GM12878 (cell line): ENCODE results near the gene WSCD1. TPM values are rescaled to one million over a fixed set of nuclear protein-coding genes. Genes with fewer than 3 reads are reported as not detected.

Source experiments
- ATAC-seq: fragments of 200-7000 bp; cut with Tn5 transposase; 3 replicates; pipeline ENCODE4 v1.9.1; 2020; ENCODE audit warnings: mild to moderate bottlenecking, moderate library complexity
- BruUV-seq: library from RNA; stranded (reverse); fragments of 400-500 nt; replicated peaks from 2 replicates; lab custom pipeline; 2021; lab: Mats Ljungman, UMichigan
- CTCF ChIA-PET: fragments of 300-600 bp; sonication (Branson Sonifier 250); formaldehyde crosslinking; extraction: SDS; loops from one replicate; lab custom pipeline; 2021; ENCODE audit warnings: inconsistent platforms; lab: Yijun Ruan, JAX
- POLR2A ChIA-PET: fragments of 350-600 bp; formaldehyde crosslinking; extraction: SDS; loops from one replicate; lab custom pipeline; 2021; ENCODE audit warnings: inconsistent platforms; lab: Charles Lee
- RAD21 ChIA-PET: fragments of 300-600 bp; sonication (Branson Sonifier 250); formaldehyde crosslinking; loops from one replicate; lab custom pipeline; 2023; ENCODE audit warnings: antibody characterized with exemption; ENCODE audit not compliant: unreplicated experiment; lab: Charles Lee
- SMC1A ChIA-PET: fragments of 300-600 bp; sonication (Branson Sonifier 250); formaldehyde crosslinking; loops from one replicate; lab custom pipeline; 2023; ENCODE audit not compliant: unreplicated experiment, uncharacterized antibody; lab: Charles Lee
- DNase-seq: peaks from one replicate; pipeline ENCODE4 v3.0.0-alpha.2; 2011; ENCODE audit warnings: low read depth, low spot score
- FAIRE-seq: peaks from 3 replicates; lab custom pipeline; 2011; peaks lifted over from hg19 to GRCh38; lab: Jason Lieb, UNC
- H2AFZ ChIP-seq: 2 replicates; pipeline ENCODE4 v1.6.0; 2011; ENCODE audit warnings: low read depth, low read length, control low read depth; ENCODE audit not compliant: control insufficient read depth
- H3K27ac ChIP-seq: 2 replicates; pipeline ENCODE4 v1.5.1; 2011; ENCODE audit warnings: control low read depth; ENCODE audit not compliant: control insufficient read depth, insufficient read depth
- H3K27me3 ChIP-seq, 2 experiments: replicated peaks in 1 of 2; 2 replicates each; pipeline versions ENCODE4 v1.6.0 to v1.6.1; 2011; ENCODE audit warnings: low read length in 1 of 2; ENCODE audit not compliant: control insufficient read depth in 2 of 2, insufficient read depth in 2 of 2
- H3K36me3 ChIP-seq, 2 experiments: 2 replicates each; pipeline ENCODE4 v1.5.1; 2011; ENCODE audit warnings: low read length in 1 of 2; ENCODE audit not compliant: control insufficient read depth in 2 of 2, insufficient read depth in 2 of 2
- H3K4me1 ChIP-seq: 2 replicates; pipeline ENCODE4 v1.6.1; 2011; ENCODE audit warnings: mild to moderate bottlenecking, low read length, moderate library complexity, mixed read lengths; ENCODE audit not compliant: control insufficient read depth, insufficient read depth
- H3K4me2 ChIP-seq: 2 replicates; pipeline ENCODE4 v1.6.0; 2011; ENCODE audit warnings: control low read depth; ENCODE audit not compliant: control insufficient read depth, insufficient read depth
- H3K4me3 ChIP-seq: fragments of 200-600 bp; sonication (generic); 2 replicates; pipeline ENCODE4 v1.5.1; 2016
- H3K79me2 ChIP-seq: 2 replicates; pipeline ENCODE4 v1.6.0; 2011; ENCODE audit warnings: low read length; ENCODE audit not compliant: control insufficient read depth, insufficient read depth
- H3K9ac ChIP-seq: 2 replicates; pipeline ENCODE4 v1.8.0; 2011; ENCODE audit warnings: low read length, control low read depth, mixed read lengths; ENCODE audit not compliant: control insufficient read depth, insufficient read depth
- H3K9me3 ChIP-seq: replicated peaks from 3 replicates; pipeline ENCODE4 v1.5.1; 2011; ENCODE audit warnings: mild to moderate bottlenecking, low read length; ENCODE audit not compliant: control insufficient read depth, insufficient read depth
- H4K20me1 ChIP-seq: 2 replicates; pipeline ENCODE4 v1.6.0; 2011; ENCODE audit not compliant: control insufficient read depth, insufficient read depth
- ESRRA ChIP-seq: IDR thresholded peaks from 2 replicates; pipeline ENCODE4 v1.6.1; 2012; ENCODE audit warnings: mild to moderate bottlenecking, low read length, improper control_type of control experiment
- NFXL1 ChIP-seq: fragments of 450-650 bp; IDR thresholded peaks from 2 replicates; pipeline ENCODE4 v1.6.1; 2017; ENCODE audit warnings: antibody characterized with exemption, mild to moderate bottlenecking, borderline replicate concordance
- SREBF1 ChIP-seq: IDR thresholded peaks from 2 replicates; pipeline ENCODE4 v1.6.1; 2012; ENCODE audit warnings: mild to moderate bottlenecking, low read length
- STAT1 ChIP-seq: fragments of 450-650 bp; conservative IDR thresholded peaks from 2 replicates; pipeline ENCODE4 v1.6.1; 2014; ENCODE audit warnings: antibody characterized with exemption, mild to moderate bottlenecking
- WGBS: methylation state at CpG from one replicate; pipeline ENCODE4 v1.1.6; 2016; ENCODE audit warnings: low lambda C conversion rate; ENCODE audit not compliant: insufficient replicate concordance, insufficient coverage; ENCODE audit errors: missing lambda C conversion rate; 5-methylcytosine and 5-hydroxymethylcytosine counted together
- in situ Hi-C: fragments of 300-500 bp; cut with MboI; formaldehyde crosslinking; loops from 9 replicates; pipeline ENCODE4 v1.14.3; 2018; ENCODE audit warnings: mixed read lengths
- intact Hi-C: fragments of 100-400 bp; cut with micrococcal nuclease; formaldehyde crosslinking; loops from one replicate; pipeline ENCODE4 v1.14.2; 2022; ENCODE audit not compliant: unreplicated experiment
- polyA plus RNA-seq, 11 experiments: library from polyadenylated mRNA; depleted of rRNA in 4 of 11; unstranded in 6 of 11; stranded (reverse) in 5 of 11; fragments of >200 nt; fragmentation: Nextera tagmentation in 4 of 11; fragmentation: Illumina TruSeq in 1 of 11; extraction: Ambion mirVana in 4 of 11; extraction: Trizol in 1 of 11; gene quantifications; 1 replicate in 1 of 11; 2 replicates in 10 of 11; pipeline versions ENCODE4 v1.2.1 to v1.2.3, GENCODE V29; 2011 to 2016; ENCODE audit warnings: inconsistent platforms in 2 of 11, missing spikeins in 2 of 11, low read depth in 1 of 11
- total RNA-seq, 4 experiments: library from RNA; depleted of rRNA in 3 of 4; stranded (reverse); fragments of >200 nt in 3 of 4; fragmentation: Illumina TruSeq in 1 of 4; extraction: Trizol in 1 of 4; gene quantifications; 2 replicates each; pipeline versions ENCODE4 v1.2.1 to v1.2.3, GENCODE V29; 2013 to 2021
- TF ChIP-seq, protein P1 (sequence below): IDR thresholded peaks from 2 replicates; pipeline ENCODE4 v1.6.1; 2011; ENCODE audit warnings: low read depth, low read length, improper control_type of control experiment, borderline replicate concordance
- TF ChIP-seq, protein P2 (sequence below): fragments of 450-650 bp; IDR thresholded peaks from 2 replicates; pipeline ENCODE4 v1.6.1; 2017; ENCODE audit warnings: antibody characterized with exemption, mild to moderate bottlenecking, moderate library complexity

WSCD1 gene
- total and polyA plus RNA-seq, 10 of the 15 experiments (the other 5 are each of a cell fraction or from before 2014, with no cell fraction given), result 0.01 to 0.16 TPM; not detected in 8

DNA sequence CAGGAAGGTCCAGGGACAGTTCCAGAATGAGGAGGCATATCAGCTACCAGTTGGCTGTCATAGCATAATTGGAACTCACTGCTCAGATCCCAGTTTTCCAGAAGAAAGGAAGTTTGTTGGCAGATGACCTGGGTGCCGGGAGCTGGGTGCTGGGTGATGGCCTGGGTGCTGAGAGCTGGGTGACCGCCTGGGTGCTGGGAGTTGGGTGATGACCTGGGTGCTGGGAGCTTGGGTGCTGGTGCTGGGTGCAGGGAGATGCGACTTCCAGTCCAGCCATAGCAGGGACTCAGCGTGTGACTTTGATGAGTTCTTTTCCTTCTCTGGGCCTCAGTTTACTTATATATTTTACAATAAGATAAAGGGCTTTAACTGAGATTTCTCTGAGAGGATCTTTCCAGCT is 18.0 kb downstream of the WSCD1 start:
- FAIRE-seq (no peak), DNase-seq (no peak), ATAC-seq (no peak)
- in situ Hi-C loops (no loop called here), intact Hi-C loops (no loop called here)
- ChIA-PET CTCF (no interaction called here), POLR2A (no interaction called here), RAD21 (no interaction called here), SMC1A (no interaction called here)
- Histone ChIP-seq H3K27me3 (no peaks in the 10 kb centered on the region; a peak in 2 of 4 replicates), H3K79me2 (no peaks in the 10 kb centered on the region), H3K4me2 (no peak overlapping the region), H3K36me3 (no peaks in the 10 kb centered on the region), H4K20me1 (no peaks in the 10 kb centered on the region), H3K9me3 (no peaks in the 10 kb centered on the region), H3K4me3 (no peak overlapping the region), H3K4me1 (no peaks in the 10 kb centered on the region), H3K27ac (no peak overlapping the region), H3K9ac (no peak overlapping the region), H2AFZ (no peak overlapping the region)
- BruUV-seq, result no TSS peak
- TF ChIP-seq, protein P1, sequence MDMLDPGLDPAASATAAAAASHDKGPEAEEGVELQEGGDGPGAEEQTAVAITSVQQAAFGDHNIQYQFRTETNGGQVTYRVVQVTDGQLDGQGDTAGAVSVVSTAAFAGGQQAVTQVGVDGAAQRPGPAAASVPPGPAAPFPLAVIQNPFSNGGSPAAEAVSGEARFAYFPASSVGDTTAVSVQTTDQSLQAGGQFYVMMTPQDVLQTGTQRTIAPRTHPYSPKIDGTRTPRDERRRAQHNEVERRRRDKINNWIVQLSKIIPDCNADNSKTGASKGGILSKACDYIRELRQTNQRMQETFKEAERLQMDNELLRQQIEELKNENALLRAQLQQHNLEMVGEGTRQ, result no peak
- TF ChIP-seq ESRRA (no peak), SREBF1 (no peak), STAT1 (no peak), NFXL1 (no peak)
- TF ChIP-seq, protein P2, sequence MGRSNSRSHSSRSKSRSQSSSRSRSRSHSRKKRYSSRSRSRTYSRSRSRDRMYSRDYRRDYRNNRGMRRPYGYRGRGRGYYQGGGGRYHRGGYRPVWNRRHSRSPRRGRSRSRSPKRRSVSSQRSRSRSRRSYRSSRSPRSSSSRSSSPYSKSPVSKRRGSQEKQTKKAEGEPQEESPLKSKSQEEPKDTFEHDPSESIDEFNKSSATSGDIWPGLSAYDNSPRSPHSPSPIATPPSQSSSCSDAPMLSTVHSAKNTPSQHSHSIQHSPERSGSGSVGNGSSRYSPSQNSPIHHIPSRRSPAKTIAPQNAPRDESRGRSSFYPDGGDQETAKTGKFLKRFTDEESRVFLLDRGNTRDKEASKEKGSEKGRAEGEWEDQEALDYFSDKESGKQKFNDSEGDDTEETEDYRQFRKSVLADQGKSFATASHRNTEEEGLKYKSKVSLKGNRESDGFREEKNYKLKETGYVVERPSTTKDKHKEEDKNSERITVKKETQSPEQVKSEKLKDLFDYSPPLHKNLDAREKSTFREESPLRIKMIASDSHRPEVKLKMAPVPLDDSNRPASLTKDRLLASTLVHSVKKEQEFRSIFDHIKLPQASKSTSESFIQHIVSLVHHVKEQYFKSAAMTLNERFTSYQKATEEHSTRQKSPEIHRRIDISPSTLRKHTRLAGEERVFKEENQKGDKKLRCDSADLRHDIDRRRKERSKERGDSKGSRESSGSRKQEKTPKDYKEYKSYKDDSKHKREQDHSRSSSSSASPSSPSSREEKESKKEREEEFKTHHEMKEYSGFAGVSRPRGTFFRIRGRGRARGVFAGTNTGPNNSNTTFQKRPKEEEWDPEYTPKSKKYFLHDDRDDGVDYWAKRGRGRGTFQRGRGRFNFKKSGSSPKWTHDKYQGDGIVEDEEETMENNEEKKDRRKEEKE, result no peak
- 44% methylated on average over 4 of the region's 4 CpGs for WGBS
